Mesendoderm (in vitro differentiated cells): ENCODE measurements around the gene CMIP.
"Not testable (repeated sequence)": the region's sequence is repeated elsewhere in the genome, so short reads cannot be mapped to it uniquely, and the experiment has no call there.

Experiments
- DNase-seq: peaks from one replicate; pipeline ENCODE4 v3.0.0; 2013
- H2AK5ac ChIP-seq: 2 replicates; pipeline ENCODE4 v1.6.1; 2013; ENCODE audit warnings: low read length, inconsistent platforms
- H2BK120ac ChIP-seq: 2 replicates; pipeline ENCODE4 v1.6.1; 2013; ENCODE audit warnings: low read depth, mild to moderate bottlenecking, low read length, moderate library complexity, mixed read lengths
- H2BK15ac ChIP-seq: replicated peaks from 2 replicates; pipeline ENCODE4 v1.6.1; 2013; ENCODE audit warnings: low read depth, mild to moderate bottlenecking, moderate library complexity
- H2BK5ac ChIP-seq: 2 replicates; pipeline ENCODE4 v1.6.1; 2013; ENCODE audit warnings: low read length, inconsistent platforms
- H3K18ac ChIP-seq: 2 replicates; pipeline ENCODE4 v1.6.1; 2013; ENCODE audit warnings: mild to moderate bottlenecking, low read length, mixed read lengths
- H3K23ac ChIP-seq: one replicate; pipeline ENCODE4 v1.6.1; 2013; ENCODE audit warnings: low read length
- H3K27ac ChIP-seq: 2 replicates; pipeline ENCODE4 v1.5.1; 2013; ENCODE audit warnings: low read depth, mild to moderate bottlenecking, inconsistent platforms, low read length, moderate library complexity
- H3K27me3 ChIP-seq: 2 replicates; pipeline ENCODE4 v1.6.1; 2013; ENCODE audit warnings: low read length, control low read depth, mild to moderate bottlenecking, inconsistent platforms; ENCODE audit not compliant: insufficient read depth, poor library complexity
- H3K36me3 ChIP-seq: 2 replicates; pipeline ENCODE4 v1.6.1; 2013; ENCODE audit warnings: low read length, inconsistent platforms; ENCODE audit not compliant: control insufficient read depth, insufficient read depth
- H3K4ac ChIP-seq: one replicate; pipeline ENCODE4 v1.6.1; 2013; ENCODE audit warnings: low read depth, mild to moderate bottlenecking, low read length, moderate library complexity
- H3K4me1 ChIP-seq: 2 replicates; pipeline ENCODE4 v1.6.1; 2013; ENCODE audit warnings: low read depth, low read length, inconsistent platforms; ENCODE audit not compliant: control insufficient read depth
- H3K4me2 ChIP-seq: 2 replicates; pipeline ENCODE4 v1.6.1; 2013; ENCODE audit warnings: low read length
- H3K4me3 ChIP-seq: 2 replicates; pipeline ENCODE4 v1.5.1; 2013; ENCODE audit warnings: mild to moderate bottlenecking, low read length
- H3K56ac ChIP-seq: one replicate; pipeline ENCODE4 v1.6.1; 2013; ENCODE audit warnings: low read length
- H3K79me1 ChIP-seq: 2 replicates; pipeline ENCODE4 v1.6.1; 2013; ENCODE audit warnings: low read length, inconsistent platforms
- H3K79me2 ChIP-seq: 2 replicates; pipeline ENCODE4 v1.6.1; 2013; ENCODE audit warnings: mild to moderate bottlenecking, low read length; ENCODE audit not compliant: control insufficient read depth, insufficient read depth
- H3K9ac ChIP-seq: 2 replicates; pipeline ENCODE4 v1.6.1; 2013; ENCODE audit warnings: low read length, inconsistent platforms
- H4K5ac ChIP-seq: one replicate; pipeline ENCODE4 v1.6.1; 2013; ENCODE audit warnings: low read length
- H4K8ac ChIP-seq: one replicate; pipeline ENCODE4 v1.6.1; 2013; ENCODE audit warnings: low read depth, mild to moderate bottlenecking, control low read depth, low read length, moderate library complexity
- WGBS: extraction: QIAGEN DNeasy Blood & Tissue Kit; methylation state at CpG from one replicate; pipeline ENCODE4 v1.1.7; 2013; ENCODE audit warnings: low lambda C conversion rate, missing lambda C conversion rate; ENCODE audit not compliant: insufficient coverage; ENCODE audit errors: extremely low coverage; 5-methylcytosine and 5-hydroxymethylcytosine counted together

Gene CMIP

GRCh38 chr16:81574168-81574567, 129.6 kb downstream of the CMIP start:
- Histone ChIP-seq H2BK15ac (no peak overlapping the region), H4K8ac (no peak overlapping the region), H3K9ac (no peak overlapping the region), H2AK5ac (no peak overlapping the region), H3K56ac (no peak overlapping the region), H4K5ac (no peak overlapping the region), H3K4me2 (no peak overlapping the region), H3K4ac (no peak overlapping the region), H3K79me2 (peaks cover 9% of the 10 kb centered on the region), H3K27ac (no peak overlapping the region), H3K36me3 (no peaks in the 10 kb centered on the region), H3K4me3 (no peak overlapping the region), H3K18ac (no peak overlapping the region), H3K79me1 (peaks cover 41% of the 10 kb centered on the region), H2BK120ac (no peak overlapping the region), H3K27me3 (no peaks in the 10 kb centered on the region), H3K23ac (no peak overlapping the region), H3K4me1 (no peaks in the 10 kb centered on the region), H2BK5ac (no peak overlapping the region)
- no CpG with 5 or more reads among the region's 7 CpGs for WGBS
- DNase-seq, result no peak

GRCh38 chr16:81575307-81575706, 130.7 kb downstream of the CMIP start:
- Histone ChIP-seq H4K8ac (no peak overlapping the region), H2BK15ac (no peak overlapping the region), H3K9ac (no peak overlapping the region), H3K36me3 (no peaks in the 10 kb centered on the region), H3K18ac (no peak overlapping the region), H2AK5ac (no peak overlapping the region), H2BK5ac (no peak overlapping the region), H4K5ac (no peak overlapping the region), H3K79me2 (peaks cover 6% of the 10 kb centered on the region), H3K4me2 (no peak overlapping the region), H3K4me3 (no peak overlapping the region), H3K4me1 (no peaks in the 10 kb centered on the region), H3K23ac (no peak overlapping the region), H3K79me1 (peaks cover 35% of the 10 kb centered on the region), H3K27ac (no peak overlapping the region), H3K27me3 (no peaks in the 10 kb centered on the region), H2BK120ac (no peak overlapping the region), H3K4ac (no peak overlapping the region), H3K56ac (no peak overlapping the region)
- no CpG with 5 or more reads among the region's 6 CpGs for WGBS
- DNase-seq, result no peak

DNA sequence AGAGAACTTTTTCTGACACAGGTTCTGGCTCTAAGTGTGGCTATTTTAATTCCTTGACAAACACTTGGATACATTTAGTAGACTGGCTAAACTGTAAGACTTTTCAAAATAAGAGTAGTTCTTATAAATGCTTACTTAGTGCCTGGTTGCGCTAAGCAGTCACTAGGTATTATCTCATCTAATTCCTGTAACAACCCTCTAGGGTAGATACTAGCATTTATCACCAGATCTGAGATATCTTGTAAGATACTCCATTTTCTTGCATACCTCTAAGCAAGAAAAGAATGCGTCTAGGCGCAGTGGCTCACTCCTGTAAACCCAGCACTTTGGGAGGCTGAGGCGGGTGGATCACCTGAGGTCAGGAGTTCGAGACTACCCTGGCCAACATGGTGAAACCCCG, 131.2 kb downstream of the CMIP start:
- no peak overlapping the region for H2AK5ac ChIP-seq
- no peak overlapping the region for H2BK120ac ChIP-seq
- no CpG with 5 or more reads among the region's 6 CpGs for WGBS
- no peak overlapping the region for H3K56ac ChIP-seq
- H3K4me3 ChIP-seq, result no peak overlapping the region
- H3K9ac ChIP-seq, result no peak overlapping the region
- H3K23ac ChIP-seq, result no peak overlapping the region
- peaks cover 6% of the 10 kb centered on the region for H3K79me2 ChIP-seq
- H2BK15ac ChIP-seq, result no peak overlapping the region
- no peaks in the 10 kb centered on the region for H3K36me3 ChIP-seq
- H3K4me1 ChIP-seq, result no peaks in the 10 kb centered on the region
- peaks cover 34% of the 10 kb centered on the region for H3K79me1 ChIP-seq
- H3K27ac ChIP-seq, result no peak overlapping the region
- no peak overlapping the region for H2BK5ac ChIP-seq
- no peak overlapping the region for H4K5ac ChIP-seq
- H3K4ac ChIP-seq, result no peak overlapping the region
- H3K18ac ChIP-seq, result no peak overlapping the region
- DNase-seq, result no peak
- H3K27me3 ChIP-seq, result no peaks in the 10 kb centered on the region
- no peak overlapping the region for H4K8ac ChIP-seq
- no peak overlapping the region for H3K4me2 ChIP-seq

DNA sequence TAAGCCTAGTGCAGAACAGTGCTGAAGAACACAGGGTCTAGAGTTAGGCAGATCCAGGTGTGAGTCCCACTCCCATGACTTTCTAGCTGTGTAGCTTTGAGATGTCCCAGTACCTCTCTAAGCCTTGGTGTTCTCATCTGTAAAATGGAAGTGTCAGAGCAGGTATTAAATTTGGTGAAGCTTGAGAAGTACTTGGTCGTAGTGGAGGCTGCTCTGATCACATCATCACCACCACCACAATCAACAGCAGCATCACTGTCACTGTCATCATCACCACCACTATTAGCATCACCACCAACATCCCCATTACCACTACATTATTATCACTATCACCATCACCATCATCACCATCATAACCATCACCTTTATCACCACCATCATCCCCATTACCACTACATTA, 132.1 kb downstream of the CMIP start:
- peaks cover 36% of the 10 kb centered on the region for H3K79me1 ChIP-seq
- H3K23ac ChIP-seq, result no peak overlapping the region
- H3K27ac ChIP-seq, result no peak overlapping the region
- WGBS, result no CpG with 5 or more reads among the region's 1 CpG
- H3K4me2 ChIP-seq, result no peak overlapping the region
- no peaks in the 10 kb centered on the region for H3K4me1 ChIP-seq
- no peak overlapping the region for H3K4me3 ChIP-seq
- no peak overlapping the region for H4K8ac ChIP-seq
- DNase-seq, result no peak
- H2BK120ac ChIP-seq, result no peak overlapping the region
- no peak overlapping the region for H2BK15ac ChIP-seq
- peaks cover 4% of the 10 kb centered on the region for H3K79me2 ChIP-seq
- H2BK5ac ChIP-seq, result no peak overlapping the region
- no peak overlapping the region for H3K56ac ChIP-seq
- no peak overlapping the region for H3K9ac ChIP-seq
- no peak overlapping the region for H3K18ac ChIP-seq
- no peaks in the 10 kb centered on the region for H3K27me3 ChIP-seq
- H2AK5ac ChIP-seq, result no peak overlapping the region
- H4K5ac ChIP-seq, result no peak overlapping the region
- no peaks in the 10 kb centered on the region for H3K36me3 ChIP-seq
- no peak overlapping the region for H3K4ac ChIP-seq

GRCh38 chr16:81577272-81577671, 132.7 kb downstream of the CMIP start:
- H3K27me3 ChIP-seq, result not testable (repeated sequence)

DNA sequence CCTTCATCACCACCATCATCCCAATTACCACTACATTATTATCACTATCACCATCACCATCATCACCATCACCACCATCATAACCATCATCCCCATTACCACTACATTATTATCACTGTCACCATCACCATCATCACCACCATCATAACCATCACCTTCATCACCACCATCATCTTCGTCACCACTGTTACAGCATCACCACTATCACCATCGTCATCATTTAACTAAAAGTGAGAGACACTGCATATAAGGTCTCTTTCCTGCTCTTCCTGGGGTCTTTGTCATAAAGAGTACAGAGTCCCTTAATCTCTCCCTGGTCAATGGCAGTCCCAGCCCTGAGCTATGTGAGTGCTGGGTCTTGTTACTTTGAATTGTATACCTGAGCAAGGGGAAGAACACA, 133.5 kb downstream of the CMIP start:
- Histone ChIP-seq H3K36me3 (no peaks in the 10 kb centered on the region), H4K5ac (no peak overlapping the region), H3K23ac (no peak overlapping the region), H2BK120ac (no peak overlapping the region), H3K9ac (no peak overlapping the region), H2AK5ac (no peak overlapping the region), H3K27me3 (no peaks in the 10 kb centered on the region), H3K79me2 (peaks cover 4% of the 10 kb centered on the region), H2BK5ac (no peak overlapping the region), H3K4me2 (no peak overlapping the region), H4K8ac (no peak overlapping the region), H3K79me1 (peaks cover 32% of the 10 kb centered on the region), H3K18ac (no peak overlapping the region), H3K4me1 (no peaks in the 10 kb centered on the region), H3K4ac (no peak overlapping the region), H3K4me3 (no peak overlapping the region), H2BK15ac (no peak overlapping the region), H3K27ac (no peak overlapping the region), H3K56ac (no peak overlapping the region)
- 100% methylated on average over 1 of the region's 2 CpGs for WGBS
- DNase-seq, result no peak

More at GRCh38 chr16:81577272-81577671, 132.7 kb downstream of the CMIP start:
- peaks cover 33% of the 10 kb centered on the region for H3K79me1 ChIP-seq
- H2BK120ac ChIP-seq, H3K27ac ChIP-seq, H3K56ac ChIP-seq, H4K5ac ChIP-seq, H3K4me3 ChIP-seq, H3K4ac ChIP-seq, H3K79me2 ChIP-seq, H3K36me3 ChIP-seq, H3K18ac ChIP-seq, H3K9ac ChIP-seq, H2BK5ac ChIP-seq, H3K23ac ChIP-seq, H2BK15ac ChIP-seq, H4K8ac ChIP-seq, DNase-seq, H3K4me1 ChIP-seq, H2AK5ac ChIP-seq, H3K4me2 ChIP-seq: not testable (repeated sequence)
